Stimulated activated CD4-positive, alpha-beta T cell treated with anti-CD3 and anti-CD28 coated beads, Interleukin-4, amount 100 ng/mL, for 1 hour (primary cell): Measurements from ENCODE around the gene DRAXIN.

Experiments
- DNase-seq: peaks from one replicate; pipeline ENCODE4 v3.0.0-alpha.2; 2020

DRAXIN gene

GRCh38 chr1:11712285-11712684 is 20.8 kb downstream of the DRAXIN start:
- DNase-seq: no peak

GRCh38 chr1:11713095-11713494 is 21.6 kb downstream of the DRAXIN start:
- no peak for DNase-seq

- no peak for DNase-seq
Observed at GRCh38 chr1:11714831-11715575, 23.5 kb downstream of the DRAXIN start.

DNA sequence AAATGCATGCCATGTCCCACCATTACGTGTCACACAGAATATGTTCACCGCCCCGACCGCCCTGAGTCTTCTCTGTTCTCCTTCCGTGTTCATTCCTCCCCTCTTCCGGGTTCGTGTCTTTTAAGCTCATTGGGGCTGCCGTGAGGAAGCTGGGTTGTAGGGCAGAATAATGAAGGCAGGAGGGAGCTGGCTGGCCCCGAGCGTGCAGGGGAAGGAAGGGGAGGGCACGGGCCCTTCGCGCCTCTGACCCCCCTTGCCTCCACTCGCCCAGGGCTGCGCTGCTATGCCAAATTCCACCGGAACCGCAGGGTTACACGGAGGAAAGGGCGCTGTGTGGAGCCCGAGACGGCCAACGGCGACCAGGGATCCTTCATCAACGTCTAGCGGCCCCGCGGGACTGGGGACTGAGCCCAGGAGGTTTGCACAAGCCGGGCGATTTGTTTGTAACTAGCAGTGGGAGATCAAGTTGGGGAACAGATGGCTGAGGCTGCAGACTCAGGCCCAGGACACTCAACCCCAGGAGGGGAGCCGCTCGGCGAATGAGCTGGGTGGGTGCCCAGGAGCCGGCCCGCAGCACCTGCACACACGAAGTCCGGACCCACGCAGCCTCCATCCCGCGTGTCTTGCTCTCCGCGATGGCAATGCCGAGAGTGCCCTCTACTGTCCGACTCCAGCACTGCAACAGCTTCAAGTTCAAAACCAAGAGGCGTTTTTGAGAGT is 28.0 kb downstream of the DRAXIN start:
- peak; percentile 87 for DNase-seq

DNA sequence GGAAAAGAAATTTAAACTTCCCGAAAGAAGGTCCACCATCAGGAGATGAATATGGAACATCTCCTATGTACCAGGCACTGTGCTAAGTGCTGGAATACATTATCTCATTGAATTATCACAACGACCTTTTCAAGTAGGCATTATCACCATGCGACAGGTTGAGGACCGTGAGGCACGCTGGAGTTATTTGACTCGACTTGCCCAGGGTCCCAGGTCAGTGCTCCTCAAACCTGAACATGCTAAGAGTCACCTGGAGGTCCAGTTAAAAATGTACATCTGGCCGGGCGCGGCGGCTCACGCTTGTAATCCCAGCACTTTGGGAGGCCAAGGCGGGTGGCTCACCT is 28.5 kb downstream of the DRAXIN start:
- no peak for DNase-seq

DNA sequence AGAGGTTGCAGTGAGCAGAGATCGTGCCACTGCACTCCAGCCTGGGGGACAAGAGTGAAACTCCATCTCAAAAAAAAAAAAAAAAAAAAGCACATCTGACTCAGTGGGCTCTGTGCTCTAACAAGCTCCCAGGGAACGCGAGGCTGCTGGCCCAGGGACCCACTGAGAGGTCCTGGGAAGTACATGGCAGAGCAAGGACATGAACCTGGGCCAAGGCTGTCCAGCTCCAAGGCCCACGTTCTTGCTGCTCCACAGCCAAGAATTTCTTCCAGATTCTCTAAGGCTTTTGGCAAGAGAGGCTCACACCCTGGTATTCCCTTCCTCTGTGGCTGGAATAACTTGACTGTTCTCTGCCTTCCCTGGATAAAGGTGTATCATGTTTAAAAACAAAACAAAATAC is 29.0 kb downstream of the DRAXIN start:
- no peak for DNase-seq

GRCh38 chr1:11721311-11721710 is 29.8 kb downstream of the DRAXIN start:
- no peak for DNase-seq

DNA sequence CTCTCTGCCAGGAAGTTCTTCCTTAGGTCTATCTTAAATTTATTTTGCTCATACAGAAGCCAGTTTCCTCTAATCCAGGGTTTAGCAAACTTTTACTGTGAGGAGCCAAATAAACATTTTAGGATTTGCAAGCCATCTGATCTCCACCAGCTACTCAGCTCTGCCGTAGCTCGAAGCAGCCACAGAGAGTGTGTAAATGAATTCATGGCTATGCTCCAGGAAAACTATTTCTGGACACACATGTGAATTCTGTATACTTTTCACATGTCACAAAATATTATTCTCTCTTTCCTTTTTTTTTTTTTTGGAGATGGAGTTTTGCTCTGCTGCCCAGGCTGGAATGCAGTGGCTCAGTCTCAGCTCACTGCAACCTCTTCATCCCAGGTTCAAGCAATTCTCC is 31.0 kb downstream of the DRAXIN start:
- no peak for DNase-seq

GRCh38 chr1:11725616-11726015 is 34.1 kb downstream of the DRAXIN start:
- DNase-seq: no peak

GRCh38 chr1:11727119-11727518 is 35.6 kb downstream of the DRAXIN start:
- DNase-seq: no peak

- DNase-seq: no peak
Observed at GRCh38 chr1:11728126-11728806, 36.8 kb downstream of the DRAXIN start.

DNA sequence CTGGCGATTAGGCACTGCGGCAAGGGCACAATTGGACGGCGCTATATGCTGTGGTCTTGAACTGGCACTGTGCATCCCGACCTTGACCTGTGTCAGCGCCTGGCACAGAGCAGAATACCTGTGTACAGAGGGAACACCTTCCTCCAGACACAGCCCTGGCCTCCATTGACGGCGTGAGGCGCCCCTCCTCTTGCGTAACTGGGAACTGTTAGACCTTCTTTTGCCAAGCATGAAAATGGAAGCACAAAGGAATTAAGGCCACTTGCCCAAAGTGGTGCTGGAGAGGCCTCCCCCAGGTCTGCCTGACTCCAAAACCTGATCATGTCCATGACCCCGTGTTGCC is 37.6 kb downstream of the DRAXIN start:
- no peak for DNase-seq

GRCh38 chr1:11729498-11730428 is 38.3 kb downstream of the DRAXIN start:
- DNase-seq: no peak

GRCh38 chr1:11730429-11730891 is 39.0 kb downstream of the DRAXIN start:
- DNase-seq: no peak

DNA sequence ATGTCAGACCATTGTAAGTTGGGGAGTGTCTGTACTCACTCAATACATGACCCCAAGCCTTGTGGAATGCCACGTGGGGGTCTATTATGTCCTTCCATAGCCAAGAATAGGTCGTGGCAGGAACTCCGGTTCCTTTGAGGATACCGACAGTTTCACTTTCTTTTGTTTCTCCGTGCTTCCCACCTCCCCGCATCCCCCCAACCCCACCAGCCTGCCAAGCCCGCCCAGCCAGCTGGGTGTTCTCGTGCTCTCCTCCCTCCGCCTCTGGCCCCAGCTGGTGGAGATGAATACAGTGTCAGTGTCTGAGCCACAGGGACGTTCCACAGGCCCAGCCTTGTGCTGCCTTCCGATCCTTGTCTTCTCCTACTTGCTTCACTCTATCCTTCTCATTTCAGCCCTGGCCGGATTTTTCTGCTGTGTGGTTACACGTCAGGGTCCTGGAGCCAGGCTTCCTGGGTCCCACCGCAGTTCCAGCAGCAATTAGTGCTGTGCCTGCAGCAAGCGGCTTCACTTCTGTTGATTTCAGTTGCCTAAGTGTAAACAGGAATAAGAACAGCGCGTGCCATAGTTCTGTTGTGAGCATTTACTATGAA is 40.3 kb downstream of the DRAXIN start:
- peak; percentile 16 for DNase-seq

DNA sequence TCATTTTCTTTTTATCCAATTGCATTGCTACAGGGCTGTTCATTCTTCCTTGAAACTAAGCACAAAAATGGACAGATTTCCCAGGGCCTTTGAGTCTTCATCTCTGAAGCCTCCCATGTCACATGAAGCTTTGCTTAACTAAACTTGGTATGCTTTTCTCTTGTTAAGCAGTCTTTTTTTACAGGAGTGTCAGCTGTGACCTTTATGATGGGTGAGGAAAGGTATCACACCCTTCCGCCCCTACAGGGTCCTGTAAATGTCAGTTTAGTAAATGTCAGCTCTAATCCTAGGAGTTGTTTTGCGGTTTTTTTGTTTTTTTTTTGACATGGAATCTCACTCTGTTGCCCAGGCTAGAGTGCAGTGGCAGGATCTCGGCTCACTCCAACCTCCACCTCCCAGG is 41.8 kb downstream of the DRAXIN start:
- DNase-seq: no peak

- DNase-seq: no peak
Observed at GRCh38 chr1:11735531-11735853, 44.0 kb downstream of the DRAXIN start.

GRCh38 chr1:11735854-11736745 is 44.6 kb downstream of the DRAXIN start, which contains the start of gene AGTRAP:
Gene AGTRAP (plus strand): TSS chr1:11736136. CDS start chr1:11736209, 73 bp downstream.
- DNase-seq: peak; percentile 88

GRCh38 chr1:11736746-11737639 is 45.5 kb downstream of the DRAXIN start:
- peak; percentile 50 for DNase-seq

GRCh38 chr1:11738096-11738495 is 46.6 kb downstream of the DRAXIN start:
- no peak for DNase-seq
